GM21576 (cell line): ENCODE measurements around the gene FAM168A.

Experiments
- ATAC-seq: cut with Tn5 transposase; IDR thresholded peaks from one replicate; pipeline ENCODE4 v1.9.1; 2021; ENCODE audit warnings: mild to moderate bottlenecking, moderate library complexity; ENCODE audit not compliant: unreplicated experiment

The FAM168A gene

GRCh38 chr11:73404506-73405145, 193.3 kb downstream of the FAM168A start:
- ATAC-seq: no peak

GRCh38 chr11:73404048-73404447, 193.9 kb downstream of the FAM168A start:
- ATAC-seq: no peak

- ATAC-seq: no peak
Measured at GRCh38 chr11:73403541-73403940, 194.4 kb downstream of the FAM168A start.

GRCh38 chr11:73402834-73403185, 195.1 kb downstream of the FAM168A start:
- ATAC-seq: no peak

- no peak for ATAC-seq
Measured at GRCh38 chr11:73401924-73402833, 195.7 kb downstream of the FAM168A start.

GRCh38 chr11:73401217-73401923, 196.5 kb downstream of the FAM168A start:
- no peak for ATAC-seq

GRCh38 chr11:73400293-73400692, 197.6 kb downstream of the FAM168A start:
- ATAC-seq: no peak

GRCh38 chr11:73399636-73400035, 198.3 kb downstream of the FAM168A start:
- no peak for ATAC-seq

GRCh38 chr11:73399159-73399590, 198.7 kb downstream of the FAM168A start:
- ATAC-seq: no peak

GRCh38 chr11:73398721-73399120, 199.2 kb downstream of the FAM168A start:
- no peak for ATAC-seq

- no peak for ATAC-seq
Measured at GRCh38 chr11:73398132-73398526, 199.8 kb downstream of the FAM168A start.

GRCh38 chr11:73397468-73398131, 200.3 kb downstream of the FAM168A start:
- ATAC-seq: no peak

GRCh38 chr11:73396985-73397384, 200.9 kb downstream of the FAM168A start:
- ATAC-seq: no peak

- no peak for ATAC-seq
Measured at GRCh38 chr11:73396251-73396930, 201.5 kb downstream of the FAM168A start.

- ATAC-seq: no peak
Measured at GRCh38 chr11:73395297-73396208, 202.4 kb downstream of the FAM168A start.

GRCh38 chr11:73394416-73395296, 203.3 kb downstream of the FAM168A start:
- ATAC-seq: no peak

- no peak for ATAC-seq
Measured at GRCh38 chr11:73393479-73394415, 204.2 kb downstream of the FAM168A start.
